HepG2 (cell line): ENCODE data around the gene ARHGEF12. TPM values are rescaled to one million over a fixed set of nuclear protein-coding genes. Genes with fewer than 3 reads are reported as not detected.
"Not testable (repeated sequence)": the region's sequence is repeated elsewhere in the genome, so short reads cannot be mapped to it uniquely, and the experiment has no call there.

Source experiments
- ATAC-seq: fragments of 200-7000 bp; cut with Tn5 transposase; 3 replicates; pipeline ENCODE4 v1.9.1; 2020; ENCODE audit warnings: mild to moderate bottlenecking, moderate library complexity
- BruUV-seq: library from RNA; stranded (reverse); fragments of 400-500 nt; replicated peaks from 2 replicates; lab custom pipeline; 2021; lab: Mats Ljungman, UMichigan
- CTCF ChIA-PET: fragments of 300-600 bp; formaldehyde crosslinking; extraction: SDS; loops from one replicate; lab custom pipeline; 2021; ENCODE audit warnings: low total read pairs, inconsistent platforms, low intra/inter-chr PET ratio; lab: Yijun Ruan, JAX
- POLR2A ChIA-PET: fragments of 350-600 bp; sonication (Branson Sonifier 250); formaldehyde crosslinking; loops from one replicate; lab custom pipeline; 2020; ENCODE audit warnings: antibody characterized with exemption, inconsistent platforms; lab: Yijun Ruan, JAX
- DNase-seq: peaks from one replicate; pipeline ENCODE4 v3.0.0-alpha.2; 2015; ENCODE audit warnings: low spot score
- FAIRE-seq: peaks from 3 replicates; lab custom pipeline; 2011; peaks lifted over from hg19 to GRCh38; lab: Jason Lieb, UNC
- H2AFZ ChIP-seq: one replicate; pipeline ENCODE4 v1.6.1; 2011; ENCODE audit warnings: low read length, inconsistent platforms
- H3K27ac ChIP-seq: fragments of 300-600 bp; 3 replicates; pipeline ENCODE4 v1.8.0; 2011; ENCODE audit warnings: mixed run types, mild to moderate bottlenecking, mixed read lengths, low read length, inconsistent platforms; ENCODE audit not compliant: insufficient read depth; ENCODE audit errors: extremely low read length
- H3K27me3 ChIP-seq, 2 experiments: fragments of 200-600 bp in 1 of 2; 2 replicates in 1 of 2; 3 replicates in 1 of 2; pipeline versions ENCODE4 v1.6.0 to v1.8.0; 2011; ENCODE audit warnings: low read length in 2 of 2, mild to moderate bottlenecking in 2 of 2, moderate library complexity in 2 of 2, inconsistent platforms in 1 of 2; ENCODE audit not compliant: insufficient read depth in 2 of 2, control insufficient read depth in 1 of 2
- H3K36me3 ChIP-seq, 2 experiments: fragments of 200-600 bp in 1 of 2; replicated peaks in 1 of 2; 2 replicates in 1 of 2; 3 replicates in 1 of 2; pipeline versions ENCODE4 v1.5.1 to v1.8.0; 2011; ENCODE audit warnings: low read length in 2 of 2, inconsistent platforms in 1 of 2; ENCODE audit not compliant: insufficient read depth in 2 of 2, control insufficient read depth in 1 of 2
- H3K4me1 ChIP-seq: 2 replicates; pipeline ENCODE4 v1.5.1; 2012; ENCODE audit warnings: low read length, inconsistent platforms; ENCODE audit not compliant: insufficient read depth
- H3K4me2 ChIP-seq: 2 replicates; pipeline ENCODE4 v1.6.0; 2011; ENCODE audit warnings: low read depth, low read length, inconsistent platforms
- H3K4me3 ChIP-seq, 3 experiments: fragments of 200-600 bp in 1 of 3; sonication (generic), shearing (Covaris generic) in 1 of 3; replicated peaks in 1 of 3; 2 replicates each; pipeline ENCODE4 v1.5.1; 2011 to 2016; ENCODE audit warnings: low read length in 3 of 3, inconsistent platforms in 2 of 3, low read depth in 2 of 3, mild to moderate bottlenecking in 2 of 3, control low read depth in 1 of 3, mixed read lengths in 1 of 3; ENCODE audit not compliant: insufficient read depth in 1 of 3
- H3K79me2 ChIP-seq: one replicate; pipeline ENCODE4 v1.6.1; 2011; ENCODE audit warnings: low read length, inconsistent platforms; ENCODE audit not compliant: insufficient read depth
- H3K9ac ChIP-seq: 2 replicates; pipeline ENCODE4 v1.6.0; 2011; ENCODE audit warnings: mild to moderate bottlenecking, low read depth, low read length, inconsistent platforms; ENCODE audit not compliant: insufficient read depth
- H3K9me3 ChIP-seq: 2 replicates; pipeline ENCODE4 v1.5.1; 2012; ENCODE audit warnings: mild to moderate bottlenecking, low read length
- H4K20me1 ChIP-seq: 2 replicates; pipeline ENCODE4 v1.6.0; 2011; ENCODE audit warnings: inconsistent platforms, mild to moderate bottlenecking, low read length, moderate library complexity; ENCODE audit not compliant: insufficient read depth
- ZFP36L2 ChIP-seq: sonication (generic); formaldehyde crosslinking; IDR thresholded peaks from 2 replicates; pipeline ENCODE4 v1.4.0; 2020; ENCODE audit warnings: missing genetic modification reagents
- WGBS: methylation state at CpG from one replicate; pipeline ENCODE4 v1.1.6; 2017; ENCODE audit warnings: low lambda C conversion rate; 5-methylcytosine and 5-hydroxymethylcytosine counted together
- in situ Hi-C: cut with HindIII; loops from 2 replicates; pipeline ENCODE4 v1.10.0; 2017; ENCODE audit warnings: low pct_unique_long_range_greater_than_20kb; ENCODE audit not compliant: extremely low pct_ligation_motif_present
- intact Hi-C: fragments of 100-400 bp; cut with micrococcal nuclease; formaldehyde crosslinking; loops from one replicate; pipeline ENCODE4 v1.10.0; 2022; ENCODE audit not compliant: unreplicated experiment
- polyA plus RNA-seq, 8 experiments: library from polyadenylated mRNA; depleted of rRNA in 3 of 8; stranded (reverse) in 7 of 8; unstranded in 1 of 8; fragments of >200 nt; fragmentation: Illumina TruSeq in 4 of 8; extraction: Trizol in 4 of 8; gene quantifications; 2 replicates each; pipeline versions ENCODE4 v1.2.1 to v1.2.3, GENCODE V29; 2011 to 2016; ENCODE audit warnings: low read depth in 4 of 8, missing spikeins in 1 of 8, mixed read lengths in 1 of 8; ENCODE audit not compliant: insufficient read depth in 1 of 8
- total RNA-seq, 5 experiments: library from RNA; depleted of rRNA; stranded (reverse); fragments of >200 nt; fragmentation: Illumina TruSeq; extraction: Trizol; gene quantifications; 2 replicates each; pipeline ENCODE4 v1.2.3, GENCODE V29; 2016; ENCODE audit warnings: low read depth in 1 of 5
- TF ChIP-seq, protein P1 (sequence below): sonication (generic); formaldehyde crosslinking; IDR thresholded peaks from 2 replicates; pipeline ENCODE4 v1.8.0; 2022; ENCODE audit warnings: missing genetic modification reagents, mild to moderate bottlenecking, inconsistent platforms, borderline replicate concordance
- TF ChIP-seq, protein P2 (sequence below): sonication (generic); formaldehyde crosslinking; IDR thresholded peaks from 2 replicates; pipeline ENCODE4 v1.9.0; 2021; ENCODE audit warnings: missing genetic modification reagents, mild to moderate bottlenecking, borderline replicate concordance
- TF ChIP-seq, protein P3 (sequence below): sonication (generic); formaldehyde crosslinking; IDR thresholded peaks from 2 replicates; pipeline ENCODE4 v1.4.0; 2020; ENCODE audit warnings: missing genetic modification reagents

Gene ARHGEF12
- total and polyA plus RNA-seq, 2 of the 13 experiments (the other 11 are each of a cell fraction or from before 2014, with no cell fraction given), result 17.9 to 54.4 TPM

DNA sequence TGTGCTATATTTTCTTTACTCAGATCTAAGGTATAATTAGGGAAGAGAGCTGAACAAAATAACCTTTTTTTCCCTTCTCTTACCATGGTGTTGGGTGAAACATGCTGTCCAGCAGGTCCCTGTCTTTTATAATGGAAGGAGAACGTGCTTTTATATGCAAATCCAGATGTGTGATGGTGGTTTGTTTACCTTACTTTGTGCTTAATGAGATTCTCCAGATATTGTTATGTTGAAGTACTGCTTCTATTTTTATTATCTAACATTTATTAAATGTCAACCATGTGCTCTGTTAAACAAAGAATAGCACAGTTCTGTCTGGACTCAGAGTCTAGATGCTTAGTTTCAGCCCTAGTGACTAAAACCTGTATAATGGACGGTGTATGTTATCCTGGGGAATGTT lies 165.2 kb downstream of the ARHGEF12 start:
- no peak overlapping the region for H2AFZ ChIP-seq
- TF ChIP-seq, protein P1, sequence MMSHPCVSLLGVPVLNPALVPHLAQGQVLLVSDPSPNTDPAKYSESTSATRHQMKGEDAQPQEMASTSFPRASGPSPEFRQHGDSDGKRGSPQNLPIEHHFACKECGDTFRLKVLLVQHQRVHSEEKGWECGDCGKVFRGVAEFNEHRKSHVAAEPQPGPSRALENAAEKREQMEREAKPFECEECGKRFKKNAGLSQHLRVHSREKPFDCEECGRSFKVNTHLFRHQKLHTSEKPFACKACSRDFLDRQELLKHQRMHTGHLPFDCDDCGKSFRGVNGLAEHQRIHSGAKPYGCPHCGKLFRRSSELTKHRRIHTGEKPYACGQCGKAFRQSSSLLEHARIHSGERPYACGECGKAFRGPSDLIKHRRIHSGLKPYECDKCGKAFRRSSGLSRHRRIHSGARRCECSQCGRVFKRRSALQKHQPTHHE (CRISPR knock-in tag), result no peak
- TF ChIP-seq, protein P2, sequence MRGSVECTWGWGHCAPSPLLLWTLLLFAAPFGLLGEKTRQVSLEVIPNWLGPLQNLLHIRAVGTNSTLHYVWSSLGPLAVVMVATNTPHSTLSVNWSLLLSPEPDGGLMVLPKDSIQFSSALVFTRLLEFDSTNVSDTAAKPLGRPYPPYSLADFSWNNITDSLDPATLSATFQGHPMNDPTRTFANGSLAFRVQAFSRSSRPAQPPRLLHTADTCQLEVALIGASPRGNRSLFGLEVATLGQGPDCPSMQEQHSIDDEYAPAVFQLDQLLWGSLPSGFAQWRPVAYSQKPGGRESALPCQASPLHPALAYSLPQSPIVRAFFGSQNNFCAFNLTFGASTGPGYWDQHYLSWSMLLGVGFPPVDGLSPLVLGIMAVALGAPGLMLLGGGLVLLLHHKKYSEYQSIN (CRISPR knock-in tag), result no peak
- BruUV-seq, result no TSS peak
- intact Hi-C loops (no loop called here), in situ Hi-C loops (no loop called here)
- no peaks in the 10 kb centered on the region for H3K79me2 ChIP-seq
- ChIA-PET CTCF (no interaction called here), POLR2A (no interaction called here)
- H3K4me1 ChIP-seq, result peaks cover 12% of the 10 kb centered on the region
- H3K27me3 ChIP-seq, result peaks cover 0 to 8% of the 10 kb centered on the region in 2 experiments; a peak in 2 of 5 replicates
- H4K20me1 ChIP-seq, result no peaks in the 10 kb centered on the region
- no peak for FAIRE-seq
- no peak overlapping the region for H3K4me3 ChIP-seq
- WGBS, result 42% methylated on average over 2 of the region's 2 CpGs
- no peak overlapping the region for H3K27ac ChIP-seq
- no peak for ATAC-seq
- H3K36me3 ChIP-seq, result no peaks in the 10 kb centered on the region
- H3K9ac ChIP-seq, result no peak overlapping the region
- no peak overlapping the region for H3K4me2 ChIP-seq
- H3K9me3 ChIP-seq, result no peaks in the 10 kb centered on the region
- DNase-seq, result no peak

DNA sequence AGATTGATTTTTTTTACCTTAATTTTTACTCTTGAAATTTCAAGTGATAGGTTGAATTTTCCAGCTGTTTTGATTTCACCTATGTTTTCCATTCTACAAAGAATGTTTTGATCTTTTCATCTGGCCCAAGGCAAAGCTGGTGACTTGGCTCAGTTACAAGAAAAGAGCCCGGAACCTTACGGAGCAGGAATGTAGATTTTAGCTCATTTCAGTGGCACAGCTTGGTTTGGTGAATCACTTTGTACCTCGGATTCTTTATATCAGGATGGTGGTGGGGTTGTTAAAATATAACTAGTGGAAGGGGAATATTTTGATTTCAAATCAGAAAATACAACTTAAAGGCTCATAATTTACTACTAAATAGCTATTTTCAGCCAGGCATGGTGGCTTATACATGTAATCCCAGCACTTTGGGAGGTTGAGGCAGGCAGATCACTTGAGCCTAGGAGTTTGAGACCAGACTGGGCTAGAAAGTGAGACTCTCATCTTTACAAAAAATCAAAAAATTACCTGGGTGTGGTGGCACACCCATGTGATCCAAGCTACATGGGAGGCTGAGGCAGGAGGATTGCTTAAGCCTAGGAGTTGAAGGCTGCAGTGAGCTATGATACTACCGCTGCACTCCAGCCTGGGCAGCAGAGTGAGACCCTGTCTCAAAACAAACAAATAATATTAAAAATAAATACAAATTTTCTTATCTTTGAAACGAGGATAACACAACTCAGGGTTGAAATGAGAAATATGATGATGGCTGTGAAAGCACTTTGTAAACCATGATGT lies 166.0 kb downstream of the ARHGEF12 start:
- peaks cover 13% of the 10 kb centered on the region for H3K4me1 ChIP-seq
- CTCF ChIA-PET, result no interaction called here
- no peak for ATAC-seq
- no peaks in the 10 kb centered on the region for H3K9me3 ChIP-seq
- intact Hi-C loops (no loop called here), in situ Hi-C loops (no loop called here)
- no peak for FAIRE-seq
- no peak overlapping the region for H3K4me3 ChIP-seq
- no peak overlapping the region for H3K9ac ChIP-seq
- 36% methylated on average over 5 of the region's 5 CpGs for WGBS
- DNase-seq, result no peak
- H3K79me2 ChIP-seq, result no peaks in the 10 kb centered on the region
- H3K27ac ChIP-seq, result no peak overlapping the region
- POLR2A ChIA-PET, result no interaction called here
- peaks cover 0 to 14% of the 10 kb centered on the region in 2 experiments; a peak in 3 of 5 replicates for H3K27me3 ChIP-seq
- H2AFZ ChIP-seq, result no peak overlapping the region
- TF ChIP-seq, protein P3, sequence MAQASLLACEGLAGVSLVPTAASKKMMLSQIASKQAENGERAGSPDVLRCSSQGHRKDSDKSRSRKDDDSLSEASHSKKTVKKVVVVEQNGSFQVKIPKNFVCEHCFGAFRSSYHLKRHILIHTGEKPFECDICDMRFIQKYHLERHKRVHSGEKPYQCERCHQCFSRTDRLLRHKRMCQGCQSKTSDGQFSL (CRISPR knock-in tag), result no peak
- no peak for TF ChIP-seq ZFP36L2 (CRISPR knock-in tag)
- TF ChIP-seq, all 625 proteins: peak for 0
- no TSS peak for BruUV-seq
- Histone ChIP-seq H3K4me2 (no peak overlapping the region), H4K20me1 (no peaks in the 10 kb centered on the region), H3K36me3 (no peaks in the 10 kb centered on the region)

DNA sequence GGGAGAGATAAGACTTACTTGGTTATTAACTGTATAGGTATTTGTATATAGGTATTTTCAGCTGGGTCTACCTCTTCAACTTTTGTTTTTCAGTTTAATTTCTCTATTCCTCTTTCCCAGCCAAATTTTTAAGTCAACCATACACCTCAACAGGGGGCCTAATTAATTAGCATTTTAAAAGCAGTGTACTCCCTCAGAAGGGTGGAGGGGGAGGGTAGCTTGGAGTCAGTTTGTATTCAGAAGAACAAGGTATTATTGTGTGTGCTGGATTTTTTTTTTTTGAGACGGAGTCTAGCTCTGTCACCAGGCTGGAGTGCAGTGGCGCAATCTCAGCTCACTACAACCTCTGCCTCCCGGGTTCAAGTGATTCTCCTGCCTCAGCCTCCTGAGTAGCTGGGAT lies 167.3 kb downstream of the ARHGEF12 start:
- H3K4me3 ChIP-seq, CTCF ChIA-PET, H3K9me3 ChIP-seq, intact Hi-C loops, H3K27ac ChIP-seq, H3K9ac ChIP-seq, H2AFZ ChIP-seq, H3K4me2 ChIP-seq, in situ Hi-C loops, ATAC-seq, POLR2A ChIA-PET, H3K79me2 ChIP-seq, BruUV-seq, H4K20me1 ChIP-seq, H3K36me3 ChIP-seq, FAIRE-seq, DNase-seq: not testable (repeated sequence)
- Histone ChIP-seq H3K27me3 (peaks cover 0 to 22% of the 10 kb centered on the region in 2 experiments; a peak in 3 of 5 replicates), H3K4me1 (peaks cover 13% of the 10 kb centered on the region)
- 16% methylated on average over 3 of the region's 3 CpGs for WGBS
